ENCODE data around the gene KLHL21.

Gene KLHL21

GRCh38 chr1:6599141-6599975, 3.3 kb downstream of the KLHL21 start:
- DNase-seq = no peak

DNA sequence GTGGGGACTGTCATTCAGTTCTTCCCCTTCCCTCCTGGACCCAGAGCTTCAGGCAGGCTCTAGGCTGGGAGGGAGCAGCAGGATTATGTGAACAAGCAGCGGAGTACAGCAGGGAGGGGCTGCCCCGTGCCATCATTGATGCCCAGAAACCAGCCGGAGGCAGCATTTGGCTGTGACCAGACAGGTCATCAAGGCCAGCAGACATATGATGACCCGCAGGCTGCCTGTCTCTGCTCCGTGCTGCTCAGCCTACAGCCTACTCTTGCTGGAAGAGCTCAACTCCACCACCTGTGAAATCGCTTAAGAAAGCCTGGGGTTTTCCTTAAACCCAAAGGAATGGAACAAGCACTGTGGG, 4.9 kb downstream of the KLHL21 start:
- DNase-seq = no peak

GRCh38 chr1:6596886-6597776, 5.5 kb downstream of the KLHL21 start:
- no peak for DNase-seq

- no peak for DNase-seq
Observed at GRCh38 chr1:6596351-6596750, 6.3 kb downstream of the KLHL21 start.

- no peak for DNase-seq
Observed at GRCh38 chr1:6594977-6595740, 7.5 kb downstream of the KLHL21 start.

GRCh38 chr1:6593810-6594209, 8.9 kb downstream of the KLHL21 start:
- DNase-seq = no peak

- no peak for DNase-seq
Observed at GRCh38 chr1:6592865-6593593, 9.6 kb downstream of the KLHL21 start.

DNA sequence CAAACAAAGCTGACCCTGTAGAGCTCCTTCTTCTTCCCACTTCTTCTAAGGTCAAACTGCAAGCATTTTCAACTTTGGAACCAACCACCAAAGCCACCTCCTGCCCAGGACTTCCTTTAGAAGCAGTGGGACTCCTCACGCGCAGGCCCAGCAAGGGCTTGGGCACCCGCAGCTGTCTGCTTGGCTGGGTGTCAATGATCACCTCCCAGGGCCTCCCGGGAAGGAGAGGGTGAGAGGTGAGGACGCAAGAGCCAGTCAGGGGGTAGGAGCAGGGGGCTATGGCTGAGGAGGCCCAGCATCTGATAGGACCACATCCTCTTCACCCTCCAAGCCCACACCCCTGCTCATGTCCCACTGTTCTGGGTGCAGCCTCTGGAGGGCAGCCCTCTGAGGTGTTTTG, 10.2 kb downstream of the KLHL21 start:
- no peak for DNase-seq

GRCh38 chr1:6591644-6592043, 11.0 kb downstream of the KLHL21 start:
- no peak for DNase-seq

DNA sequence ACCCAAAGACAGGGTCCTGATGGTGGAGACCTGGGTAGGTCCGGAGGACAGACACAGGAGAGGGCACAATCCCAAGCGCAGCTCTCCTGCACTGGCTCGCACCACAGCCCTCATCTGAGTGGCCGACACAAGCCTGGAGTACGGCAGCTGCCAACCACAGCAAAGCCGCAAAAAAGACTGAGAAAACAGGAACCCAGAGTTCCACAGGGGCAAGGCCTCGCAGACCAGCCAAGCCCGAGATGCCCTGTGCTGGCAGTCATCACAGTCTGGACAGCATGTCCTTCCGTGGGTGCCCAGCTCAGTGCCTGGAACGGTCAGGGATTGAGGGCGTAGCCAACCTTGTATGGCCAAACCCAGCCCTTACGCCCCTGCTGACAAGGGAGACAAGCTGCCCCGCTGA, 11.4 kb downstream of the KLHL21 start:
- no peak for DNase-seq

GRCh38 chr1:6590046-6590445, 12.6 kb downstream of the KLHL21 start:
- DNase-seq = no peak

DNA sequence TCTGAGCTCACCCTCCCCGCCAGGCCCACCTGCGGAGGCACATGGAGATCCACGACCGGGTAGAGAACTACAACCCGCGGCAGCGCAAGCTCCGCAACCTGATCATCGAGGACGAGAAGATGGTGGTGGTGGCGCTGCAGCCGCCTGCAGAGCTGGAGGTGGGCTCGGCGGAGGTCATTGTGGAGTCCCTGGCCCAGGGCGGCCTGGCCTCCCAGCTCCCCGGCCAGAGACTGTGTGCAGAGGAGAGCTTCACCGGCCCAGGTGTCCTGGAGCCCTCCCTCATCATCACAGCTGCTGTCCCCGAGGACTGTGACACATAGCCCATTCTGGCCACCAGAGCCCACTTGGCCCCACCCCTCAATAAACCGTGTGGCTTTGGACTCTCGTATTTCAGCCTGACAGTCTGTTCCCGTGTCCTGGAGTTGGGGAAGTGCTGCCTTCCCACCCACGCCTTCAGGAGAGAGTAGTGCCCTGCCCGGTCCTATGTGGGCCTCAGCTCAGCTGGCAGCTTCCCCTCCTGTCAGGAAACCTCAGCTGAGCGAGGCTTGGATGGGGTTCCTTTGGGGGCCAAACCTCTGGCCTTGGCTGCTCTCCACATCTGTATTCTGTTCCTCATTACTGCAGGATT, 13.7 kb downstream of the KLHL21 start:
- DNase-seq = no peak

DNA sequence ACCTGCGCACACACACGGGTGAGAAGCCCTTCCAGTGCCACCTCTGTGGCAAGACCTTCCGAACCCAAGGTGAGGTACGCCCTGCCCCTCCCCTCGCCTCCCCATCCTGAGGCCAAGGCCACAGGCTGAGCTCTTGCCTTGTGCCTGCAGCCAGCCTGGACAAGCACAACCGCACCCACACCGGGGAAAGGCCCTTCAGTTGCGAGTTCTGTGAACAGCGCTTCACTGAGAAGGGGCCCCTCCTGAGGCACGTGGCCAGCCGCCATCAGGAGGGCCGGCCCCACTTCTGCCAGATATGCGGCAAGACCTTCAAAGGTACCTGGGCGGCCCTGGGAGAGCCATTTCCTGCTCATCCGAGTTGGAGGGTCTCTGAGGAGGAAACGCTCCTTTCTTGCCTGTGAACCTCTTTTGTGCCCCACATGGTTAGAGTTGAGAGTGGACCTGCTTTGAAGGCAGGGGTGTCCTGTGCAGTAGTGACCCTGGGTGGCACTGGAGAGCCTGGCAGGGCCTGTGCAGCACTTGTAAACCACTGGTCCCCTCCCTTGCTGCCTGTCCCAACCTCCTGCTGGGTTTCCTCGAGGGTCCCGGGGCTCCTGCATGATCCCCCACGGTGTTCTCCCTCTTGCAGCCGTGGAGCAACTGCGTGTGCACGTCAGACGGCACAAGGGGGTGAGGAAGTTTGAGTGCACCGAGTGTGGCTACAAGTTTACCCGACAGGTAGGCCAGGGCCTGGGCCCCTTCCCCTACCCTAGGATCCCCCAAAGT, 14.4 kb downstream of the KLHL21 start:
- DNase-seq = no peak

DNA sequence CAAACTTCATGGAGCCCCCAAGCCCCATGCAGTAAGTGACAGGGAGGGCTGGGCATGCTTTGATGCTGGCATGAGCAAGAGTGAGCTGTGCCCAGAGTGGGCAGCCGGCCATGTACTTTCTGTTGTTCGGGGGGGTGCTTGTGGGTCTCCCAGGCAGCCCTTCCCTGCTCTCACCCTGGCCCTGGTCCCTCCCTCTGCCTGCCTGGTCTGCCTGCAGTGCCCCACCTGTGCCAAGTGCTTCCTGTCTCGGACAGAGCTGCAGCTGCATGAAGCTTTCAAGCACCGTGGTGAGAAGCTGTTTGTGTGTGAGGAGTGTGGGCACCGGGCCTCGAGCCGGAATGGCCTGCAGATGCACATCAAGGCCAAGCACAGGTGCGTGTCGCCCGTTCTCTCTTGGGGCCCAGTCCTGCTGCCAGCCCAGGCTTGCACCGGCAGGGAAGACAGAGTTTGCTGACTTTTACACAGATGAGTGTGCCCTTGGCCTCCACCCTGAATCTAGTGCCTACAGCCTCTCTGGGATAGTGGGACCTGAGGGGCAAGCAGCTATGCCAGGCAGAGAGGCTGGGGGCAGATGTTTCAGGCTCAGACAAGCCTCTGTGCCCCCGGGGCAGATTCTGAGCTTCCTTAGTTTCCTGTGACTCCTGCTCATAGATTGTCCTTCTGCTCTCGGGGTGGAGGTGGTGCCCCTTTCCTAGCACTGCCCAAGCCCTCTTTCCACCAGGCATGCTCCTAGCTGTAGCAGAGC, 15.2 kb downstream of the KLHL21 start:
- DNase-seq = no peak

DNA sequence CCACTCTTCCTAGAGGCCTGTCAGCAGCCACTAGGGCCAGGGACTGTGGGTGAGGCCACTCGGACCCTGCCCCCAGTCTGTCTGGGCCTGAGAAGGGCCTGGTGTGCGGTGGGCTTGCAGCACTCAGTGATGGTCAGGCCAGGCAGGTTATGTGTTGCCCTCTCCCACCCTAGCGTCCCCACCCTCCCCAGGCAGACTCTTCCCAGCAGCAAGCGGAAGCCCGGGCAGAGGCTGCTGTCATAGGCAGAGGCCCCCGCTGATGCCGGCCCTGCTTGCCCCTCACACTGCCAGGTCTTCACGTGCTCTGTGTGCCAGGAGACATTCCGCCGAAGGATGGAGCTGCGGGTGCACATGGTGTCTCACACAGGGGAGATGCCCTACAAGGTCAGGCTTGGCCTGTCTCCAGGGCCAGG, 16.3 kb downstream of the KLHL21 start:
- no peak for DNase-seq

DNA sequence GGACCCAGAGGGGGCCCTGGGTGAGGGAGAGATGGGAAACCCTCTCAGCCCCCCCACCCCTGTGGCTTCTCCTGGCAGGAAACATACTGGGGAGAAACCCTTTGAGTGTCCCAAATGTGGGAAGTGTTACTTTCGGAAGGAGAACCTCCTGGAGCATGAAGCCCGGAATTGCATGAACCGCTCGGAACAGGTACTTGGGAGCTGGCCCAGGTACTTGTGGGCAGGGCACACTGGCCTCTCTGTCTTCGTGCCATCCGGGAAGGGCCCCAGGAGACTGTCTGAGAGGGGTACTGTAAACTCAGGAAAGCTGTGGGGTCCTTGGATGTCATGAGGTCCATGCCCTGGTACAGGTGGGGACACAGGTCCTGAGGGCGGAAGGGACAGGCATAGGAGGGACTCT, 16.8 kb downstream of the KLHL21 start:
- DNase-seq = no peak

GRCh38 chr1:6585081-6585722, 17.5 kb downstream of the KLHL21 start:
- no peak for DNase-seq

DNA sequence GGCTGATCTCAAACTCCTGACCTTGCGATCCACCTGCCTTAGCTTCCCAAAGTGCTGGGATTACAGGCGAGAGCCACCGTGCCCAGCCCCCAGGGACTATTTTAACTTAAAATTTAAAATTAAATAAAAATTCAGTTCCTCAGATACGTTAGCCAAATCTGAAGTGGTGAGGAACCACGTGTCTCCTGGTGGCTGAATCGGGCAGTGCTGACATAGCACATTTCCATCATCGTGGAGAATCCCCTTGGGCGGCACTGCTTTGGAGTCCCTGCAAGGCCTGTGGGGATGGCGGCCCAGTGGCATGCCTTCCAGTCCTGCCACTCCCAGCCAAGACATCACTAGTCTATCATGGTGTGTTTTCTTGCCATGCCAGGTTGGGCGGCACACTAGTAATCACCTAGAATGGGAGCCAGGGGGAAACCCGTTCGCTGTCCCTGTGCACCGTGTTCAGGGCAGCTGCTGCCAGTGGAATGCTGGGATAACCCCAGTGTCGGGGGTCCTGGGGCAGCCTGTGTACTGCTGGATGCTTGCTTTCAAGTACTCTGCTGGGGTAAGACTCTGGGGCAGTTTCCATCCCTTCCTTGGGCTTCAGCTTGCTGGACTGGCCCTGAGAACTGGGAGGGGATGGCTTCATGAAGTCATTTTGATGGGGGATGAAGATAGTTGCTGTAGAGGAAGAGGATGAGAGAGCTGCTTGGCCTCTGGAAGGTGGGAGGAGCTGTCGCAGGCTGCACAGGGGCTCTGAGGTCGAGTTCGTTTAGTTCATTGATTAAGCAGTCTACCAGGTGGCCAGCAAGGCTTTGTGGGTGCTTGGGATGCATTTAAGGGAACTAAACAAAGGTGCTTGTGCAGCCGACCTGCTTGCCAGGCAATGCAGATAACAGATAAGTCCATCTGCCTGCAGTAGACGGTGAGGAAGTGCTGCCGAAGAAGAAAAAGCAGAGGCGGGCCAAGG, 18.3 kb downstream of the KLHL21 start:
- no peak for DNase-seq

DNA sequence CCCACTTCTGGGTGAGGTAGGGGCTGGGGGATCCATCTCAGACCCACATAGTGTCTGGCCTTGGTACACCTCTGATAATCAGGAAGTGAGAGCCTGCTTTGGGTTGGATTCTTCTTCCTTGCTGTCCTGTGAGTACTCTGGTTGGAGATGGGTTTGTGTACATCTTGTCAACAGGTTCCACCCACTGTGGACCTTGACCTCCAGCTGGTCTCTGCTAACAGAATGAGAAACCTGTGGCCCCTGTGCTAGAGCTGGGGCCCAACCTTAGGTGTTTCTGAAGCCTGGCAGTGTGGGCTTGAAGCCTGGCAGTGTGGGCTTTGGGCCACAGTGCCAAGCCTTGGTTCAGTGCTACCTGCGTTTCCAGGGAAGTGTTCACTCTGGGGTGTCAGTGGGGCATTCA, 20.3 kb downstream of the KLHL21 start:
- no peak for DNase-seq

Measured in hematopoietic multipotent progenitor cell treated with erythropoietin and hydrocortisone succinate and interleukin-3 and kit ligand, for 8 days (in vitro differentiated cells).